Measurements from ENCODE around the gene ZNF77. TPM values are rescaled to one million over a fixed set of nuclear protein-coding genes. Genes with fewer than 3 reads are reported as not detected.
"Not testable (repeated sequence)": the region's sequence is repeated elsewhere in the genome, so short reads cannot be mapped to it uniquely, and the experiment has no call there.

ZNF77 gene
- total RNA-seq, 1 donor from 2014 or later = 6.9 TPM

DNA sequence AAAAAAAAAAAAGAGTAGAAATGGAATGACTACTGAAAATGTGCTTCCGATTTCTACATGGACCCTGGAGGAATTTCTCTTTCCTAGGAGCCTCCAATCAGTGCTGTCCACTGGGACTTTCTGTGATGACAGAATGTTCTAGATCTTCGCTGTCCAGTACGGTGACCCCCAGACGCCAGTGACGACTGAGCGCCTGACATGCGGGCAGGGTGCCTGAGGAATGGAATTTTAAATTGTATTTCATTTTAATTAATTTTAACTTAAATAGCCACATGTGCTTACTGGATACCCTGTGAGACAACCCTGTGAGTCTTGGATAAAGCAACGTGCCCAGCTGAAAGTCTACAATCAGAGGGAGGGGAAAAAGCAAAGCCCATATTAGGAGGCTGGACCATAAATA is 28.5 kb upstream of the ZNF77 start:
- no peak for DNase-seq (ENCODE audit: low spot score in 2 of 2)
- FAIRE-seq = no peak

DNA sequence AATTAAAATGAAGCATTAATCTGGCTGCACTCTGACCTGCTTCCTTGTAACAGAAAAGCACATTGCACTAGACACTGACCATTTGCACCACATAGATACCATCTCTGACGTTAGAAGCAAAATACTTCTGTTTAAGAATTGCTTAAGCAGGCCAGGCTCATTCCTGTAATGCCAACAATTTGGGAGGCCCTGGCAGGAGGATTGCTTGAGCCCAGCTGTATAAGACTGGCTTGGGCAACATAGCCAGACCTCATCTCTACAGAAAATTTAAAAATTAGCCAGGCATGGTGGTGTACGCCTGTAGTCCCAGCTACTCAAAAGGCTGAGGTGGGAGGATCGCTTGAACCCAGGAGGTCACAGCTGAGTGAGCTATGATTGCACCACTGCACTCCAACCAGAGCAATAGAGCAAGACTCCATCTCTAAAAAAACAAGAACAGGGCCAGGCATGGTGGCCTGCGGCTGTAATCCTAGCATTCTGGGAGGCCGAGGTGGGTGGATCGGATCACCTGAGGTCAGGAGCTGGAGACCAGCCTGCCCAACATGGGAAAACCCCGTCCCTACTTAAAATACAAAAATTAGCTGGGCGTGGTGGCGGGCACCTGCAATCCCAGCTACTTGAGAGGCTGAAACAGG is 25.5 kb upstream of the ZNF77 start:
- DNase-seq (ENCODE audit: low spot score in 2 of 2) (no peak), FAIRE-seq (no peak)

DNA sequence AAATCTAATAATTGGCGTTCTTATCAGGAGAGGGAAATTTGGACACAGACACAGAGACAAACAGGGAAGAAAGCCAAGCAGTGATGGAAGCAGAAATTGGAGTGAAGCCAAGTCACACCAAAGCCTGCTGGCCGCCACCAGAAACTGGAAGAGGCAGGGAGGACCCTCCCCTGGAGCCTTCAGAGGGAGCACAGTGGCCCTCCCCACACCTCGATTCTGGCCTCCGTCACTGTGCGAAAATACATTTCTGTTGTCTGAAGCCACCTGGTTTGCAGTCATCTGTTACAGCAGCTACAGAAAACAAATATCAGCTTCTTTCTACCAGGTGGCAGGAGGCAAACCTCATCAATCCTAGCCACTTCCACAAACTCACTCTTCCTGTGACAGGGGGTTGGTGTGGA is 24.3 kb upstream of the ZNF77 start:
- DNase-seq (ENCODE audit: low spot score in 2 of 2) = no peak
- FAIRE-seq = no peak

DNA sequence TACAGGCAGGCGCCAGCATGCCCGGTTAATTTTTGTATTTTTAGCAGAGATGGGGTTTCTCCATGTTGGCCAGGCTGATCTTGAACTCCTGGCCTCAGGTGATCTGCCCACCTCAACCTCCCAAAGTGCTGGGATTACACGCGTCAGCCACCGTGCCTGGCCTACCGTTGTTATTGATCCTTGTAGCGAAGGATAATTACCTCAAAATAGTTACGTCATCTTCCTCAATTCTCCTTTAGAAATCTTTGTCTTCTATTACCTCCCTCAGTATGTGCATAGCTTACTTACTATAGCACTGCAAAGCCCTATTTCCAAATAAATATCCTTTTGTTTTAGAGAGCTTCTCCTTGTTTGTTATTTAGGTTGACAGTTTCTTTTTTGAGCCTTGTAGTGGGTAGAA is 23.2 kb upstream of the ZNF77 start:
- no peak for FAIRE-seq
- DNase-seq (ENCODE audit: low spot score in 2 of 2) = no peak

DNA sequence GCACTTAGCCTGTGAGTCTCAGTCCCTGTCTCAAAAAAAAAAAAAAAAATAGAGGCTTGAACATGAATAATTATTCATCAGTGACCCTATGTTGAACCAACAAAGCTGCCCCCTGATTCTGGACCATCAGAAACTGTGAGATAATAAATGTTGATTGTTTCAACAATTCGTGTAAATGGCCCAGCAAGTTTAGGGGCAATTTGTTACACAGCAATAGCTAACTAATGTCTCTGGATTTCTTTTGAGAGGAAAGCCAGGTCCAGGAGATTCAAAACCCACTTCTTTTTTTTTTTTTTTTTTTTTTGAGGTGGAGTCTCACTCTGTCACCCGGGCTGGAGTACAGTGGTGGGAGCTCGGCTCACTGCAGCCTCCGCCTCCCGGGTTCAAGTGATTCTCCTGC is 20.1 kb upstream of the ZNF77 start:
- FAIRE-seq (no peak), DNase-seq (ENCODE audit: low spot score in 2 of 2) (no peak)

DNA sequence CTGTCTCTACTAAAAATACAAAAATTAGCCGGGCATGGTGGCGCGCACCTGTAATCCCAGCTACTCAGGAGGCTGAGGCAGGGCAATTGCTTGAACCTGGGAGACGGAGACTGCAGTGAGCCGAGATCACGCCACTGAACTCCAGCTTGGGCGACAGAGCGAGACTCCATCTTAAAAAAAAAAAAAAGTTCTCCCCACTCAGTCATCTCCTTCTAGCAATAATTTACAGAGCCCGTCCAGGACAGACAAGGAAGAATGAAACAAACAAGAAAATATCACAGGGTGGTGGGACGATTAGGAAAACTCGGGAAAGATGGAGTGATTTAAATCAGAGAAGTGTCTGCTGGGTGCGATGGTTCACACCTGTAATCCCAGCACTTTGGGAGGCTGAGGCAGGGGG is 18.9 kb upstream of the ZNF77 start:
- not testable (repeated sequence) for DNase-seq (ENCODE audit: low spot score in 2 of 2); FAIRE-seq

DNA sequence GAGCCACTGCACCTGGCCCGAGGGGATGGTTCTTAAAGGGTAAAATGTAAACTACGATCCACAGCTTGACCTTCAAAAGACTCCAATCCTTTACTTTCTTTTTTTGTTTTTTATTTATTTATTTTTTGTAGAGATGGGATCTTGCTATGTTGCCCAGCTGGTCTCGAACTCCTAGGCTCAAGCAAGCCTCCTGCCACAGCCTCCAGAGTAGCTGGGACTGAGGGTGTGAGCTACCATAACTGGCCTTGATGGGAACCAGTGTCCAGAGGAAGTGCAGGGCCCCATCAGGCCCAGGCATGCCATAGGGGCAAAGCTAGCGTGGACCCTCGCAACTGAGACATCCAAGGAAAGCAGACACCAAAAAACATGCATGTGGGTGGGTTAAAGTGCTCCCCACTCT is 18.4 kb upstream of the ZNF77 start:
- DNase-seq (ENCODE audit: low spot score in 2 of 2) (no peak), FAIRE-seq (no peak)

DNA sequence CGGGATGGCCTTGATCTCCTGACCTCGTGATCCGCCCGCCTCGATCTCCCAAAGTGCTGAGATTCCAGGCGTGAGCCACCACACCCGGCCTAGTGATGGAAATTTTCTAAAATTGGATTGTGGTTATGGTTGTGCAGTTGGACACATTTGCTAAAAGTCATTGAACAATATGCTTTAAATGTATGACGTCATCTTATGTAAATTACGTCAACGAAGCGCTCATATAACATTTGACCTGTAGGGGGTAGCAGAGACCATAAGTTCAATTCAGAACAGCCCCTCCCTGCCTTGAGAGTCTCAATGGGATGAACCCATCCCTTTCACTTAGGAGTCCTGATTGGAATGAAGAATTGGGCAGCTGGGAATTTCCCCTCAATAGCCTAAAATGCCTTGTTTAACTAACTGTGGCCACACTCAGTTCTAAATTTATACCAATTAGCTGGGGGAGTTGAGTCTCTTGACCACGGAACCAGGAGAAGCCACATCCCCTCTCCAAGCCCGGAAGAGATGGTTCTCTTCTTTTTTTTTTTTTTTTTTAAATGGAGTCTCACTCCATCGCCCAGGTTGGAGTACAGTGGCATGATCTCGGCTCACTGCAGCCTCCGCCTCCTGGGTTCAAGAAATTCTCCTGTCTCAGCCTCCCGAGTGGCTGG is 17.4 kb upstream of the ZNF77 start:
- FAIRE-seq (peak; percentile 64), DNase-seq (ENCODE audit: low spot score in 2 of 2) (peak; percentile 57 to 77)

DNA sequence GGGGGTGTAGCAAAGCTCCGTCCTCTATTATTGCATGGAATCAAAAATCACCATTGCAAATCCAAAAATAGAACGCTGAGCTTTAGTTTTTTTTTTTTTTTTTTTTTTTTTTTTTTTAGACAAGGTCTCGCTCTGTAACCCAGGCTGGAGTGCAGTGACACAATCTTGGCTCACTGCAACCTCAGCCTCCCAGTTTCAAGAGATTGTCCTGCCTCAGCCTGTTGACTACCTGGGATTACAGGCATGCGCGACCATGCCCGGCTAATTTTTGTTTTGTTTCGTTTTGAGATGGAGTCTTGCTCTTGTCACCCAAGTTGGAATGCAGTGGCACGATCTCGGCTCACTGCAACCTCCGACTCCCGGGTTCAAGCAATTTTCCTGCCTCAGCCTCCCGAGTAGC is 15.3 kb upstream of the ZNF77 start:
- DNase-seq (ENCODE audit: low spot score in 2 of 2) (no peak), FAIRE-seq (no peak)

DNA sequence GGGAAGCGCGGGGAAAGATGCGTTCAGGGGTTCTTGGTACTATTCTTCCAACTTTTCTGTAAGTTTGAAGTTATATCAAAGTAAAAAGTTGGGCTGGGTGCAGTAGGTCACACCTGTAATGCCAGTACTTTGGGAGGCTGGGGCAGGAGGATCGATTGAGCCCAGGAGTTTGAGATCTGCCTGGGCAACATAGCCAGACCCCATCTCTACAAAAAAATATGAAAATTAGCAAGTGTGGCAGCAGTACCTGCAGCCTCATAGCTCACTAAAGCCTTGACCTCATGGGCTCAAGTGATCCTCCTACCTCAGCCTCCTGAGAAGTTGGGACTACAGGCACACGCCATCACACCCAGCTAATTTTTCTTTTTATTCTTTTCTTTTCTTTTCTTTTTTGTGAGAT is 12.4 kb upstream of the ZNF77 start:
- no peak for FAIRE-seq
- no peak for DNase-seq (ENCODE audit: low spot score in 2 of 2)

DNA sequence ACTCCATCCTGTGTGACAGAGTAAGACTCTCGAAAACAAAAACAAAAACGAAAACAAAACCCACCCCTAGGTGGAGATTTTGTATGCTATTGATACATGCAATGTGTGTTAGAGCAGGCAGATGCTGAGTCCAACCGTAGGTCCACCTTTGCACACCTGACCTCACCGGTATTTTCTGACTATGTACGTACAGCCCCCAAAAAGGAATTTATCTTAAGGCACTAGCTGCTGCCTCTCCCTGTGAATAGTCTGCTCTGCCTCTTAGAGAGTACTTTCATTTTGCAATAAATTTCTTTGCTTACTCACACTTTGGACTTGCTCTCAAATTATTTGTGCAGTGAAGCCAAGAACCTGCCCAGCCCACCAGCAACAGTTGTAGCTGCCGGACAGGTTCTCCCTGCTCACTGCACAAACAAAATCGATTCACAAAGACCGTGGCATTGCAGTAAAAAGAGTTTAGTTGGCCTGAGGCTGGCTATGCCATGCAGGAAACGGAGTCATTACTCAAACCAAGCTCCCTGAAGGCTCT is 8.2 kb upstream of the ZNF77 start:
- FAIRE-seq (no peak), DNase-seq (ENCODE audit: low spot score in 2 of 2) (no peak)

DNA sequence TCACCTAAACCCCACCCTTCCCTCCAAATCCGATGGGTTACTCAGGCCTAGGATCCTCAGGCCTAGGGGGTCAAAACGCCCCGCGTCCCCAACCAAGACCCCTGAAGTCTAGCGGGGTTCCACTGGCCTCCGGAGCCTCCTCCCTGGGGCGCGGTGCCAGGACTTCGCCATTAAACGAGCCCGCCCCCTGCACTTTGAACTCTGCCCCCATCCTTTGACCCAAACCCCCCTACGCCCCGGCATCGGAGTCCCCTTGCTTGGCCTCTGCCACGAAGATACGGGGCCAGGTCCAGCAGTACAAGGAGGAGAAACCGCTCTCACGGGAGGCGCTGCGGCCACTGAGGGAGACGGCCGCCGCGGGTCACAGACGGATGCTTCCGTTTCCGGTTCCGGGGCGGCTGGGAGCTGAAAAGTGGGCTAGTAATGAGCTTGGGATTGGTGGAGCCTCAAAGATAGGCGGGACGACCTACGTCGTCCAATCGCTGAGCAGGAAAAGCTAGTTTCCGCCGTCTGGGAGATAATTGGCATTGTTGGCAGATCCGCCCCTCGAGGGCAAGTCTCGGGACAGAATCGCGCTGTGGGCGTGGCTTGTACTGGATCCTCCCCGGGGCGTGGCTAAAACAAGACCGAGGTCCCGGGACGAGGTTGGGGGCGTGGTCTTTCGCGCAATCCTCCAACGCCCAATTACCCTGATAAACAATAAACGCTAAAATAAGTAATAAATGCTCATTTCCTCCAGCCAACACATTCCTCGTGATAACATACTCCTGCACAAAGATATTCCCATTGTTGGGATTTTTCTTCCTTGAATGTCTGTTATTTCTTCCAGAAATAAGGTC is 5.7 kb upstream of the ZNF77 start:
- FAIRE-seq = peak; percentile 99
- DNase-seq (ENCODE audit: low spot score in 2 of 2) = peak; percentile 92 to 98

DNA sequence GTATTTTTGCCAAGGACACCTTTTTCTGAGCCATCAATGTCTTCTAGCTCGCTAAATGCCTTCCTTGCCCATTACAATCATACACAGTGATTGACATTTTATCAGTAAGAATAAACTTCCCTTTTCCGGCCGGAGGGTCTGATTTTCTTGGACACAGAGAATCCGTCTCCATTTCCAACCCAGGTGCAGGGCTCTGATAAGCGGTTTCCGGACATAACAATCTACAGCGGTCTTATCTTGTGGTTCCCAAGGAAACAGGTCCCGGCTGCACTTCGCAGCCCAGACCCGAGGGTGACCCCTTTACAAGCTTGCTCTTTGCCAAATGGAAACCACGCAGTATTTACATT is 5.1 kb upstream of the ZNF77 start:
- DNase-seq (ENCODE audit: low spot score in 2 of 2) (no peak), FAIRE-seq (no peak)

DNA sequence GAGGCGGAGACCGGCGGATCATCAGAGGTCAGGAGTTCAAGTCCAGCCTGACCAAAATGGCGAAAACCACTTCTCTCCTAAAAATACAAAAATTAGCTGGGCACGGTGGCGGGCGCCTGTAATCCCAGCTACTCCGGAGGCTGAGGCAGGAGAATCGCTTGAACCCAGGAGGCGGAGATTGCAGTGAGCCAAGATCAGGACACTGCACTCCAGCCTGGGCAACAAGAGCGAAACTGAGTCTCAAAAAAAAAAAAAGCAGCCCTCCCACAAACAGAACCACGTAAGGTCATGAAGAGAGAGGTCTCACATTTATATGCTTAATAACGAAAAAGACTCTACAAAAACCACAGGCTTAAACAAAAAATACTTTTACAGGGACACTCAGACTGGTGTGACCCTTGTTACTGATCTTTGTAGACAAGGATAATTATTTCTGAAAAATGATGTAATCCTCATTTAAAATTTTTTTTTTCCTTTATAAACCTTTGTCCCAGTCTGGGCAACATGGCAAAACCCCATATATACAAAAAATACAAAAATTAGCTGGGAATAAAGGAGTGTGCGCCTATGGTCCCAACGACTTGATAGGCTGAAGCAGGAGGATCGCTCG is 909 bp upstream of the ZNF77 start:
- FAIRE-seq (no peak), DNase-seq (ENCODE audit: low spot score in 2 of 2) (no peak)

DNA sequence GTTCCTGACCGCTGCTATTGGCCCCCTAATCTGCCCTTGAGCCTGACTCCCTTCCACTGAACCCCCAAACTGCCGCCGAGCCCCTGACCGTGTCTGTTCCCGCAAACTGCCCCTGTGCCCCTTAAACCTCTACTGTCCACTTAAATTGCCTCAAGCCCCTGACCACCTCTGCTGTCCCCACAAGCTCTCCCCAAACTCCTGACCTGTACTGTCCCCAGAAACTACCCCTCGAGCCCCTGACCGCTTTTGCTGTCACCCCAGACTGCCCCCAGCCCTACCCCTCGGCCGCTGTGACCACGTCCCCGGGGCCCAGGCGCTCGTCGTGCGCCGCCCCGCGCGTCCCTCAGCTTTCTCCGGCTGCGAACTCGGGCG is 382 bp downstream of the ZNF77 start:
- no peak for FAIRE-seq
- DNase-seq (ENCODE audit: low spot score in 2 of 2) = no peak

DNA sequence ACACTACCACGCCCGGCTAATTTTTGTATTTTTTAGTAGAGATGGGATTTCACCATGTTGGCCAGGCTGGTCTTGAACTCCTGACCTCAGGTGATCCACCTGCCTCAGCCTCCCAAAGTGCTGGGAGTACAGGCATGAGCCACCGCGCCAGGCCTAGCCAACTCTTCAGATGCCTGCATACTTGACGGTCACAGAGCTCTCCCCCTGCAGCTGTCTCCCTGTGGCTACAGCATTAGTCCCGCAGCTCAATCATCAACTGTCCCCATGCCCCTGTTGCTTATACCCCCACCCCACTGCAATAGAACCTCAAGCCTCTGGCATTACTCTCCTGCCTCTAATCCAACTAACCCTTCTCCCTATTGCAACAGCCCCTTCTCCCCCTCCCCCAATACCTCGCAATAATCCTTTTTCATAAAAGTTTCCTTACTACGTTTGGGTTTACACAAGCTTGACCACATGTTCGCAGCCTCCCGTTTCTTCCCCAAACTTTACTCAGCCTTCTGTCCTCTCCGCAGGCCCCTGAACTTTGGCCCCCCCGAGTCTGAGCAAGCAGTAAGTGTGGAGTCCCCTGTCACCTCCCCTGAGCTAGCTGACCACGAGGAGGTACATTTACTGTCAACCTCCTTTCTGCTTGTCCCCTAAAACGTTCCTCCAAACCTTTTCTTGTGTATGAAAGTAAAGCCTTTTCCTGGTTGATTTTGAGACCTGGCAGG is 1.7 kb downstream of the ZNF77 start:
- DNase-seq (ENCODE audit: low spot score in 2 of 2) (no peak), FAIRE-seq (no peak)

DNA sequence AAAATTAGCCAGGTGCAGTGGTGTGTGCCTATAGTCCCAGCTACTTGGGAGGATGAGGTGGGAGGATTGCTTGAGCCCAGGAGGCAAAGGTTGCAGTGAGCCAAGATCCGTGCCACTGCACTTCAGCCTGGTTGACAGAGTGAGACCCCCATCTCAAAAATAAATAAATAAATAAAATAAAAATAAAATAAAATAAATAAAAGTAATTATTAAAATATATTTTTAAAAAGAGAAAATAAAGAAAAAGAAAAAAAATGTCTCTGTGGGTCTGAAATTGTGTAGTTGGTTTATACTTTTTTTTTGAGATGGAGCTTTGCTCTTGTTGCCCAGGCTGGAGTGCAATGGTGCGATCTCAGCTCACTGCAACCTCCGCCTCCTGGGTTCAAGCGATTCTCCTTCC is 8.9 kb downstream of the ZNF77 start:
- peak; percentile 48 for FAIRE-seq
- DNase-seq (ENCODE audit: low spot score in 2 of 2) = not testable (repeated sequence)

DNA sequence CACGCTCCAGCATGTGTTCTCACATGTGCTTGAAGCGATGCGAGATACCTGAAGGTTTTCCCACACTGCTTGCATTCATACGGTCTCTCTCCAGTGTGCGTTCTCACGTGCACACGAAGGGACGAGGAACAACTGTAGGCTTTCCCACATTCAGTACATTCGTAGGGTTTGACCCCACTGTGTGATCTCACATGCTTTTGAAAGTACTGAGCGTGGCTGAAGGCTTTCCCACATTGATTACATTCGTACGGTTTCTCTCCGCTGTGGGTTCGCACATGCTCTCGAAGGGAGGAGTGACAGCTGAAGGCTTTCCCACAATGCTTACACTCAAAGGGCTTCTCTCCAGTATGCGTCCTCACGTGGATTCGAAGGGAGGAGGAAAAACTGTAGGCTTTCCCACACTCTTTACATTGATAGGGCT is 11.3 kb downstream of the ZNF77 start:
- DNase-seq (ENCODE audit: low spot score in 2 of 2) = no peak
- FAIRE-seq = no peak

DNA sequence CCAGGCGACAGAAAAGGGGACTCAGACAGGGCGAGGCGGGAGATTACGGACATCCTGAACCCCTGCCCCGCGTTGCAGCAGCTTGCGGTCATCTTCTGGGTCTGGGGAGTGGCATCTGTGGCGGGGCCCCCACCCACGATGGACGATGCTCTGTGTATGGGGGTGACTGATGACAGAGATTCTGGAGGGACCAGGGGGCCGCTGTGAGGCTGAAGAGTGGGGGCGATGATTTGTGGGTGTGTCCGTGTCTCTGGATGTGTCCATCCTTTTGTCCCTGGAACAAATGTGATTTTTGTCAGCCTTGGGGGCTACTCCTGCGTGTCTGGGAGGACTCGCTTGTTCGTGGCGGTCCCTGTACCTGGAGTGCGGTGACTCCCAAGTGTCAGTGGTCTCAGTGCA is 17.7 kb downstream of the ZNF77 start:
- FAIRE-seq = no peak

DNA sequence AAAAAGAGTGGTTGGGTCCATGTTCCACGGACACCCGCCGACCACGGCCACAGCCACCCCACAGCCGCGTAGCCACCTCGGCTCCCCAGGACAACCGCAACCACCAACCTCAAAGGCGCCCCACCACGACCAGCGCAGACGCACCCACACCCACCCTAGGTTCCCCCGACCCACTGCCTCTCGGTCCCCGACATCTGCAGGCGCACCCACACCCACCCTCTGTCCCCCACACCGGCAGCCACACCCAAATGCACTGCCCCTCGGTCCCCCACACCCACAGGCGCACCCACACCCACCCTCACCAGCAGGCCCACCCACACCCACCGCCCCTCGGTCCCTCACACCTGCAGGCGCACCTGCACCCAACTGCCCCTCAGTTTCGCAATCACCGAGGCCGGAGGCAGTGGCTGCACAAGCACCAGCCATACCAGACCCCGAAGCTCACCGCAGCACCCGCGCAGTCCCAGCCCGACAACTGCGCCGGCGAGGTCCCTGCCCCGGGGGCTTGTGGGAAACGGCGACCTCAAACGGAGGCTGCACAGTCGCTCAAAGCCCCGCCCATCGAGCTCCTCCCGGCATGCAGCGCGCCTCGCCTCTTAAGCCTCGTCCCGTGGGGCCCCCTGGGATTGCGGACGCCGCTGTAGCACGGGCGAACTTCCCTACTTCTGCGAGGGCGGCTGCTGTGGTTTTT is 18.3 kb downstream of the ZNF77 start:
- FAIRE-seq (no peak), DNase-seq (ENCODE audit: low spot score in 2 of 2) (no peak)

More for the DNA sequence above, 17.7 kb downstream of the ZNF77 start:
- DNase-seq (ENCODE audit: low spot score in 2 of 2) = no peak
